ENCODE results near the gene MACROH2A1.

The MACROH2A1 gene

DNA sequence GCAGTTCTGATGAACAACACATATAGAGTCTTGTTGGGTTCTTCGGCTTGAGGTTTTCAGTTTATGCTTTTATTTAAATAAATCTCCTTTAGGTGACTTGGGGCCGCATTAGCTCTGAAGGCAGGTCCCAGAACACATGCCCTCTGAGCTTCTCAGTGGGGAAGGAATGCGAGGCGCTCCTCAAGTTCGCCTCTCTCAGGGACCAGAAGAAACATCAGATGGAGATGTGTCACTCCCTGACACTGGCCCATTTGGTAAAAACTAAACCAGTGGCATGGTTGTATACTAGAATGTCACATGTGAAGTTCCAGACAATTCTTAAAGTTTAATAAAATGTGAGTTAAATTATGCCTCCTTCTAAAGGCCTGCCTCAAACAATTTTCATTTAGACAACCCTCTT is 1.9 kb downstream of the MACROH2A1 start:
- DNase-seq (ENCODE audit: low read depth, low spot score), result no peak

- DNase-seq (ENCODE audit: low read depth, low spot score), result no peak
Observed at GRCh38 chr5:135396459-135397055, 2.5 kb downstream of the MACROH2A1 start.

- no peak for DNase-seq (ENCODE audit: low read depth, low spot score)
Observed at GRCh38 chr5:135395866-135396265, 3.2 kb downstream of the MACROH2A1 start.

- DNase-seq (ENCODE audit: low read depth, low spot score), result no peak
Observed at GRCh38 chr5:135395451-135395850, 3.6 kb downstream of the MACROH2A1 start.

GRCh38 chr5:135394095-135394494 is 4.9 kb downstream of the MACROH2A1 start:
- no peak for DNase-seq (ENCODE audit: low read depth, low spot score)

GRCh38 chr5:135393691-135394090 is 5.3 kb downstream of the MACROH2A1 start:
- no peak for DNase-seq (ENCODE audit: low read depth, low spot score)

GRCh38 chr5:135393229-135393628 is 5.8 kb downstream of the MACROH2A1 start:
- DNase-seq (ENCODE audit: low read depth, low spot score), result no peak

GRCh38 chr5:135392256-135392655 is 6.8 kb downstream of the MACROH2A1 start:
- DNase-seq (ENCODE audit: low read depth, low spot score), result no peak

DNA sequence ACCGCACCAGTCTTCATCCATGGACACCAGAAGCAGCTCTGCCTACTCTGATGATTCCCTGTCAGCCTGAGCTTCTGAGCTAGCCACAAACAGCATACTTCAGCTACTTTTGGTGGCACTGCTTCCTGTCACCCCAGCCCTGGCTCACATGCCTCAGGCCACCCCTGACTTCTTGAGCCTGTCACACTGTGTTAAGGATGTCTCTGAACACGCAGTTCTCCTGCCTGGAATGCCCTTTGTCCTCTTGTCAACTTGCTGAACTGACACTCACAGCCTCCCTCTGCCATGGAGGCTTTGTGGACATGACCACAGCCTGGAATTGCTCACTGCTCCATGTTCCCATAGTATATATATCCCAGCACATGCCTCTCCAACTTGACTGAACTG is 7.2 kb downstream of the MACROH2A1 start:
- DNase-seq (ENCODE audit: low read depth, low spot score), result no peak

DNA sequence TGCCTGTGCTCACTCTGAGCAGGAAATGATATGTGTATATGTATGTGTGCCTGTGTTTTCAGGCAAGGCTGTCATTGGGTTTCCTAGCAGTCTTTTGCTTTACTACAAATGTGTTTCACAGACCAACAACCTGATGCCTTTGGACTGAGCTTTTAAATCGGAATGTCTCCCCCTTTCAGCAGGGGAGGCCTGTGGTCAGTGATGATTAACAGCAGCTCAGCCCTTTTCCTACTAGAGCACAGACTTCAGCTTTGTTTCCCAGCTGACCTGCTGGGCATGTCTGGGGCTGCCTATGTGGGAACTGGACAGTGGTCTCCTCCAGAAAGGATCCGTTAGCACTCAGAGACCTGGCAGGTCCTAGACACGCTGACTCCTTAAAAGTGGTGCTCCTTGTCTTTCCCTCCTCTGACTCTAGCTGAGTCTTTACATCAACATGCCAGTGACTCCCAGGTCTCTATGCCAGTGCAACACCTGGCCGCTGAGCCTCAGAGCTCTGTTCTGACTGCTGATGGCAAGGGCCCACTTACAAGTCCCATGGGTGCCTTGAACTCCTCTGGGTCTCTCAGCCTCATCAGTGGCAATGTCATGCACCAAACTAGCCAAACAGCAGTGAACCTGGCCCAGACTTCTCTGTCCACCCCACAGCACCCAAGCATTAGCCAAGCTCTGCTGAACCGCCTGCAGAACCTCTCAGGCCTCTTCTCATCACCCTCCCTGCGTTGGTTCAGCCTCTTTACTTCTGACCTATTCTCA is 7.7 kb downstream of the MACROH2A1 start:
- no peak for DNase-seq (ENCODE audit: low read depth, low spot score)

DNA sequence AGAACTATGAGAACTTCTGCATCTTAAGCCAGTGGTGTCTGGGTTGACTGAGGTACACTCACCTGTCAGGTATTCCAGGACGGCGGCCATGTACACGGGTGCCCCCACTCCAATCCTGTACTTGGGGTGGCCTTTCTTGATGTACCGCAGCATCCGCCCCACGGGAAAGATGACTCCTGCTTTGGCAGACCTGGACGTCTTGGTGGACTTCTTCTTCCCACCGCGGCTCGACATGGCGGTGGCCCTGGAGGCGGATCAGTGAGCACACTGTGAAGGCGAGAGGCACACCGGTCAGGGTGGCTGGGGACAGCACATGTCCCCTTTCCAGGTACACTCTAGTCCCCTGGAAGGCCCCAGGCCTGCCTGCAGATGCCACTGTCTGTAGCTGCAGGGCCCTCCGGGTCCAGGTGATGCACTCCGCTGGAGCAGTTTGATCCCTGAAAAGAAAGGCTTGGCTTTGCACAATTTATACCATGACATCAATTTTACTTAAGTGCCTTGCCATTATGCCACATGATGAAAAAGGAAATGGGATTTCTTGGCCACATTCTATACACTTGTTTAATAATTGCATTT is 10.1 kb downstream of the MACROH2A1 start:
- DNase-seq (ENCODE audit: low read depth, low spot score), result no peak

DNA sequence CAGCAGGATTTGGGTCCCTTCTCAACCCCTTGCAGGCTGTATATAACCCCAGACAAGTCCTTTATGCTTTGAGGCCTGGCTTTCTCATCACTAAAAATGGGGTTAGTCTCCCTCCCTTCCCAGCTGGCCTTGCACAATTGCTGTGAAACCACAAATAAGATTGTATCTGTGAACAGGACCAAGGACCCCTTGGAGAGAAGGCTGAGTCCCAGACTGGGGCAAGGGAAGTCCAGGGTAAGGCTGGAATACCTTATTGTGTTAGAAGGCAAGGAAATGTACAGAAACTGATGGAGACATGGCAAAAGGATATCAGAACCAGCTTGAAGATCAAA is 11.4 kb downstream of the MACROH2A1 start:
- no peak for DNase-seq (ENCODE audit: low read depth, low spot score)

- DNase-seq (ENCODE audit: low read depth, low spot score), result no peak
Observed at GRCh38 chr5:135386886-135387628, 12.0 kb downstream of the MACROH2A1 start.

DNA sequence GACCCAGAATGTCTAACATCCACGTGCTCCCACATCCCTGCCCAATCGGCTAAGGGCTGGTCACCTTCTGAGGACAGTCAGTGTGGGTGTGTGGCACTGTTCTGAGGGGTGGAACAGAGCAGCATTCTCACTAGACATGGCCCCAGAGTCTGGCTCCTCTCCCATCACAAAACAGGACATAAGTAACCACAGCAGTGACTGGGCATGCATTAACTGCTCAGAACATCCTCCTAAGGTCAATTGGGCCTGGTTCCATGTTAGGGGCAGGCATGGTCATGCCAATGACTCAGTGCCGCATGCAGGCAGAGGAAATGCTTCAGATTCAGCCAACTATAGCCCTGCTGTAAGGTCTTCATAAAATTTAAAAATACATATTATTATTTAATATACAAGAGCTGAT is 12.9 kb downstream of the MACROH2A1 start:
- no peak for DNase-seq (ENCODE audit: low read depth, low spot score)

DNA sequence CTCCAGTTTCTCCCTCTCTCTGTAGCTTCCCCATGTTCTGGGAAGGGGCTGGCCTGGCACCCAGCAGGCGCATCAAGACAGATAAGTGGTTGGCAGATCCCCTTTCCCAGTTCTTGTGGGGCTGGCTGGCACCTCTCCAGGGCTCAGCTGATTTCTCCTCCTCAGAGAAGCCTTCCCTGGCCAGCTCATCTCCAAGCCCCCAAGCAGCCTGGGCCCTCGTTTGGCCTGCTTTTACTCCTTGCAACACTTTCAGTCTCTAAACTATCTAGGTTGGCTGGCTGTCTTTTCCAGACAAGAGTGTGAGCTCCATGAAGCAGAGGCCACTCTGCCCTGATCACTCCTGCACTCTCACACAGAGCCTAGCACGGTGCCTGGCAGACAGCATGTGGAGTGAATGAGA is 13.5 kb downstream of the MACROH2A1 start:
- no peak for DNase-seq (ENCODE audit: low read depth, low spot score)

- DNase-seq (ENCODE audit: low read depth, low spot score), result no peak
Observed at GRCh38 chr5:135384898-135385297, 14.1 kb downstream of the MACROH2A1 start.

DNA sequence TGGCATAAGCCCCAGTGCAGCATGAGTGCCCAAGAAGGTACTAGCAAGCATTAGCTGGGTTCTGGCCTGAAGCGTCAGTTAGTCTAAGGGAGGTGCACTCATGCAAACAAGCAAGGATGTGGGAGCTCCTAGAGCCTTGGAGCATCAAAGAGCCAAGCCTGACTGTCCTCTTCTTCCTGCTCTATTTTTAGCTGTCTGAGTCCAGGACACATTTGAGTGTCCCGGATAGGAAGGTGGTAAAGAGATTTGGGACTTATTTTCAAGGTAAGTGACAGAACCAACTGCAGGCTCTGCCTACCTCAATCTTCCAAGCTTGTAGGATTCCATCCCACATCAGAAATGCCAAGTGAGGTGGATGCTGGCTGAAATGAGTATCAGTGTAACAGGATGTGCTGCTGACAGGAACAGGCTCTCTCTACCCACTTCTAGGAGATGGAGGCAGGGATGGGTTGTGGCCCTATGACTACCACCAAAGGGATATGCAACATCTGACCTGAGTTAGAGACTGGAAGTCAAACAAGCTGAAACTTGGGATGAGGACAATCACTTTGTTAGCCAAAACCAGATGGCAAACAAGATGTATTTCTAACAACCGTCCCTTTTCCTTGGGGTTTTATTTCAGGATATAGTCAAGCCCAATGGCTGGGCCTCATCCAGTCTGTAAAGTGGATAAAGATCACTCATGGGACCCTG is 15.1 kb downstream of the MACROH2A1 start:
- DNase-seq (ENCODE audit: low read depth, low spot score), result no peak

DNA sequence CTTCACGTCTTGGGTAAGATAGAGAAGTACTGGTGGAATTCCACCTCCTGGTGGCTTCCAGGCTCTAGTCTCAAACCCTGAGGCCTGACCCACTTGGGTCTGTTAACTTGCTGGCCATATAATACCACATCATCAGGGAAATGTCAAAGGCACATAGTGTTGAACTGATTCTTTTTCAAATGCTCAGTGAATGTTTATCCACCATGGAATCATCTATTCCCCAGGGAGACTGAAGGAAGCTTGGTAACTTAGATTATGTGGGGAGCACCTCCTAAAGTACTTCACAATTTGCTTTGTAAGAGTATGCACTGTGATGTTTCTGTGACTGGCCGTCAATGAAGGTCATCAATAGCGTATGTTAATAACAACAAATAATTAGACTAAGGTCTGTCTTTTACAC is 16.1 kb downstream of the MACROH2A1 start:
- DNase-seq (ENCODE audit: low read depth, low spot score), result no peak

DNA sequence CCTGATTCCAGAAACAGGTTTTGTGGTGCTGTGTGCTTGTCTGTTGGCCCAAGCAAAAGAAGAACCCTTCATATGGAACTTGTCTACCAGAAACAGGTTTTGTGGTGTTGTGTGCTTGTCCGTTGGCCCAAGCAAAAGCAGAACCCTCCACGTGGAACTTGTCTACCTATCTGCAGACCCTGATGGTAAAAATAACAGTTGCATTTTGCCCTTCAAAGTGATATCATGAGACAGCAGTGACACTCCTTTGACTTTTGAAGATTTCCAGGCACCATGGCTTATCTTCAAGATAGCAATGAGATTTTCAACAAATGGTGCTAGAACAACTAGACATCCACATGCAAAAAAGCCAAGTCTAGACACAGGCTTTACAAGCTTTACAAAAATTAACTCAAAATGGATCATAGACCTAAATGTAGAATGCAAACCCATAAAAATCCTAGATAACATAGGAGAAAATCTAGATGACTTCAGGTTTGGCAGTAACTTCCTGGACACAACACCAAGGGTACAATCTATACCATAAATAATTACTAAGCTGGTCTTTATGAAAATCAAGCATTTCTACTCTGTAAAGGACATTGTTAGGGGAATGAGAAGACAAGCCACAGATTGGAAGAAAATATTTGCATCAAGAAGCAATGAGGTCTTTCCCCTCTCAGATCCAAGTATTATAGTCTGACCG is 16.8 kb downstream of the MACROH2A1 start:
- no peak for DNase-seq (ENCODE audit: low read depth, low spot score)

GRCh38 chr5:135379046-135379654 is 19.9 kb downstream of the MACROH2A1 start:
- no peak for DNase-seq (ENCODE audit: low read depth, low spot score)

Data from activated CD4-positive, CD25-positive, alpha-beta regulatory T cell treated with anti-CD3 and anti-CD28 coated beads, Interleukin-2, amount 50 U/mL, for 16 hours (primary cell).